Activated CD8-positive, alpha-beta memory T cell treated with anti-CD3 and anti-CD28 coated beads for 1 hour (primary cell): ENCODE data around the gene EDEM2.
"Not testable (repeated sequence)": the region's sequence is repeated elsewhere in the genome, so short reads cannot be mapped to it uniquely, and the experiment has no call there.

ENCODE experiments used
- DNase-seq, 2 donors: peaks; one replicate each; pipeline ENCODE4 v3.0.0-alpha.2; 2020; ENCODE audit warnings: low read depth in 1 of 2; ENCODE audit errors: extremely low read depth in 1 of 2

The EDEM2 gene

GRCh38 chr20:35088231-35089145 lies 58.6 kb downstream of the EDEM2 start:
- DNase-seq: no peak

- no peak for DNase-seq
Observed at GRCh38 chr20:35087791-35088190, 59.3 kb downstream of the EDEM2 start.

GRCh38 chr20:35087355-35087754 lies 59.8 kb downstream of the EDEM2 start:
- DNase-seq: no peak

GRCh38 chr20:35085477-35086225 lies 61.5 kb downstream of the EDEM2 start:
- no peak for DNase-seq

GRCh38 chr20:35084998-35085397 lies 62.1 kb downstream of the EDEM2 start:
- DNase-seq: no peak

GRCh38 chr20:35080348-35080642 lies 66.8 kb downstream of the EDEM2 start:
- not testable (repeated sequence) for DNase-seq

- no peak for DNase-seq
Observed at GRCh38 chr20:35079472-35080347, 67.4 kb downstream of the EDEM2 start.

- no peak for DNase-seq
Observed at GRCh38 chr20:35077872-35078271, 69.3 kb downstream of the EDEM2 start.

- DNase-seq: no peak
Observed at GRCh38 chr20:35077341-35077740, 69.8 kb downstream of the EDEM2 start.

GRCh38 chr20:35071436-35072153 lies 75.5 kb downstream of the EDEM2 start:
- not testable (repeated sequence) for DNase-seq

GRCh38 chr20:35066194-35066593 lies 80.9 kb downstream of the EDEM2 start:
- no peak for DNase-seq
